B cell (primary cell): ENCODE data around the gene WDR46. TPM values are rescaled to one million over a fixed set of nuclear protein-coding genes. Genes with fewer than 3 reads are reported as not detected.
A peak's percentile ranks its signal among the peaks of the same experiment; 100 is the strongest.

ENCODE experiments used
- ATAC-seq: fragments of 200-7000 bp; cut with Tn5 transposase; one replicate; pipeline ENCODE4 v1.10.0; 2021; ENCODE audit warnings: low read depth, mild to moderate bottlenecking, moderate number of reproducible peaks, moderate library complexity
- CTCF ChIA-PET: fragments of 350-600 bp; sonication (Branson Sonifier 250); formaldehyde crosslinking; loops from one replicate; lab custom pipeline; 2021; ENCODE audit warnings: antibody characterized with exemption, inconsistent platforms; lab: Charles Lee
- POLR2A ChIA-PET: fragments of 350-600 bp; sonication (Branson Sonifier 250); formaldehyde crosslinking; loops from one replicate; lab custom pipeline; 2021; ENCODE audit warnings: antibody characterized with exemption; lab: Charles Lee
- DNase-seq: peaks from one replicate; pipeline ENCODE4 v3.0.0; 2013
- H2AFZ ChIP-seq: 2 replicates; pipeline ENCODE4 v1.6.1; 2012; ENCODE audit warnings: mild to moderate bottlenecking, low read depth, low read length; ENCODE audit not compliant: insufficient read depth, poor library complexity, severe bottlenecking
- H3K27ac ChIP-seq, 2 donors: 1 replicate in 1 of 2; 2 replicates in 1 of 2; pipeline ENCODE4 v1.5.1; 2012 to 2013; ENCODE audit warnings: low read length in 2 of 2, mild to moderate bottlenecking in 2 of 2, moderate library complexity in 1 of 2
- H3K27me3 ChIP-seq, 4 experiments: fragments of 200-600 bp in 1 of 4; sonication (generic) in 1 of 4; replicated peaks in 1 of 4; 1 replicate in 2 of 4; 2 replicates in 2 of 4; pipeline versions ENCODE4 v1.6.1 to v1.7.0; 2013 to 2016; ENCODE audit warnings: low read length in 3 of 4, mild to moderate bottlenecking in 2 of 4, mixed read lengths in 1 of 4, moderate library complexity in 1 of 4; ENCODE audit not compliant: insufficient read depth in 4 of 4, control insufficient read depth in 3 of 4; ENCODE audit errors: control extremely low read depth in 1 of 4
- H3K36me3 ChIP-seq, 2 experiments: replicated peaks in 1 of 2; 1 replicate in 1 of 2; 2 replicates in 1 of 2; pipeline versions ENCODE4 v1.6.1 to v1.7.1; 2013; ENCODE audit warnings: low read length in 1 of 2; ENCODE audit not compliant: insufficient read depth in 2 of 2, control insufficient read depth in 1 of 2; ENCODE audit errors: control extremely low read depth in 1 of 2, extremely low read depth in 1 of 2
- H3K4me1 ChIP-seq, 2 donors: fragments of 200-600 bp in 1 of 2; sonication (generic) in 1 of 2; 1 replicate in 1 of 2; 2 replicates in 1 of 2; pipeline versions ENCODE4 v1.5.1 to v1.6.1; 2013 to 2017; ENCODE audit warnings: low read length in 2 of 2; ENCODE audit not compliant: control insufficient read depth in 2 of 2, insufficient read depth in 2 of 2
- H3K4me2 ChIP-seq: replicated peaks from 2 replicates; pipeline ENCODE3; 2012; ENCODE audit warnings: mild to moderate bottlenecking, low read depth, low read length; ENCODE audit not compliant: poor library complexity, severe bottlenecking
- H3K4me3 ChIP-seq, 5 experiments: fragments of 200-600 bp in 1 of 5; sonication (generic) in 1 of 5; 1 replicate in 3 of 5; 2 replicates in 2 of 5; pipeline versions ENCODE4 v1.5.1 to v1.7.0; 2011 to 2016; ENCODE audit warnings: low read length in 4 of 5, mild to moderate bottlenecking in 4 of 5, low read depth in 2 of 5, control low read depth in 1 of 5, moderate library complexity in 1 of 5; ENCODE audit not compliant: insufficient read depth in 1 of 5; ENCODE audit errors: control extremely low read depth in 1 of 5, extremely low read depth in 1 of 5
- H3K79me2 ChIP-seq: fragments of 200-600 bp; sonication (generic); one replicate; pipeline ENCODE4 v1.6.0; 2016; ENCODE audit warnings: low read length; ENCODE audit not compliant: control insufficient read depth, insufficient read depth
- H3K9ac ChIP-seq: fragments of 200-600 bp; sonication (generic); 2 replicates; pipeline ENCODE4 v1.6.1; 2017; ENCODE audit warnings: mild to moderate bottlenecking, low read length, moderate library complexity
- H3K9me3 ChIP-seq, 3 donors: one replicate each; pipeline versions ENCODE4 v1.6.1 to v1.7.1; 2013; ENCODE audit warnings: low read length in 2 of 3; ENCODE audit not compliant: control insufficient read depth in 2 of 3, insufficient read depth in 1 of 3; ENCODE audit errors: control extremely low read depth in 1 of 3
- H4K20me1 ChIP-seq: 2 replicates; pipeline ENCODE4 v1.6.0; 2012; ENCODE audit warnings: mild to moderate bottlenecking, low read length; ENCODE audit not compliant: insufficient read depth, control insufficient read depth, poor library complexity, severe bottlenecking
- H3K27ac Mint-ChIP-seq: one replicate; pipeline ENCODE4 v1.8.0; 2021; ENCODE audit warnings: mixed read lengths
- H3K27me3 Mint-ChIP-seq: one replicate; pipeline ENCODE4 v1.8.0; 2021; ENCODE audit warnings: mixed read lengths
- H3K4me1 Mint-ChIP-seq: one replicate; pipeline ENCODE4 v1.8.0; 2021; ENCODE audit warnings: mixed read lengths
- H3K4me3 Mint-ChIP-seq: one replicate; pipeline ENCODE4 v1.8.0; 2021; ENCODE audit warnings: mixed read lengths
- H3K9me3 Mint-ChIP-seq: one replicate; pipeline ENCODE4 v1.8.0; 2022; ENCODE audit warnings: mixed read lengths; ENCODE audit not compliant: insufficient read depth
- EZH2 ChIP-seq: IDR thresholded peaks from 2 replicates; pipeline ENCODE4 v1.6.1; 2012; ENCODE audit warnings: borderline replicate concordance, low read depth, mild to moderate bottlenecking, moderate library complexity, low read length; ENCODE audit not compliant: insufficient read depth, poor library complexity, severe bottlenecking
- WGBS: methylation state at CpG from one replicate; pipeline ENCODE4 v1.1.5; 2013; ENCODE audit warnings: missing lambda C conversion rate; ENCODE audit not compliant: insufficient coverage; 5-methylcytosine and 5-hydroxymethylcytosine counted together
- intact Hi-C: fragments of 100-400 bp; cut with micrococcal nuclease; formaldehyde crosslinking; loops from one replicate; pipeline ENCODE4 v1.10.0; 2022
- polyA plus RNA-seq: library from polyadenylated mRNA; depleted of rRNA; stranded (reverse); fragments of >200 nt; gene quantifications from 2 replicates; pipeline ENCODE4 v1.2.3, GENCODE V29; 2012
- total RNA-seq, 2 donors: library from RNA; stranded (reverse); fragments of 120-200 nt in 1 of 2; gene quantifications; 1 replicate in 1 of 2; 2 replicates in 1 of 2; pipeline versions ENCODE4 v1.2.3 to v1.2.4, GENCODE V29; 2013 to 2022
- TF ChIP-seq, protein P1 (sequence below): fragments of 200-600 bp; IDR thresholded peaks from one replicate; pipeline ENCODE4 v1.8.0; 2022; ENCODE audit warnings: antibody characterized with exemption, mild to moderate bottlenecking

Gene WDR46
- total and polyA plus RNA-seq, 2 donors (not counting 1 experiment from before 2014, with no cell fraction given): 60.1 to 77.2 TPM

DNA sequence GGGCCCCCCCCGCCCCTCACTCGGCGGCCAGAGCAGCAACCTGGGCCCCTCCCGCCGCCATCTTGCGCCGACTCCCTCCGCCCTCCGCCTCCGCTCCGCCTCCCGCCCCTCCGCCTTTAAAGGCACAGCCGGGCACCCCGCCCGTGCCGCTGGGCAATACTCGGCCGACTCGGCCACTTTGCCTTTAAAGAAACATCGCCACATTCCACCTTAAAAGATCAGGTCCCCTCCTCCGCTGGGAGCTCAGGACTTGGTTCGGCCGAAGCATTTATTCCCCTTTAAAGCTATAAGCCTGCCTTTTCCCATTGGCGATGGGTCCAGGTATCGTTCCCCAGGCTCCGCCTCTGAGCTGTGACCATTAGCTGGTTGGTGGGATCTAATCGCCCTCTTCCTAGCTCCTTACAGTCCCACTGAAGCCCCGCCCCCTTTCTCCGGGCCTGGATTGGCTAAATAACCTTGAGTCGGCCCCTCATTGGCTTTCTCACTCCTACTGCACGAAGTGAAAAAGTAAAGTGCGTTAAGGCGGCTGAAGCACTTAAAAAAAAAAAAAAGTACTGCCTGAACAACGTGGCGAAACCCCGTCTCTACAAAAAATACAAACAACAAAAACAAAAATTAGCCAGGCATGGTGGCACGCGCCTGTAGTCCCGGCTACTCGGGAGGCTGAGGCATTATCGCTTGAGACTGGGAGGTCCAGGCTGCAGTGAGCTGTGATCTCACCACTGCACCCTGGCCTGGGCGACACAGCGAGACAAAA lies 28.8 kb upstream of the WDR46 start, which contains the start of gene ZBTB22:
ZBTB22 (minus strand) TSS at position 76 of the 757 bp plus-strand sequence. CDS start 828 bp downstream, outside the sequence.
- DNase-seq (peak; percentile 98), ATAC-seq (peak; percentile 61)
- H3K79me2 ChIP-seq: peaks cover 90% of the 10 kb centered on the region
- Mint-ChIP-seq H3K27ac (peak within 1 kb of the TSS; percentile 99), H3K4me1 (peaks cover 82% of the 10 kb centered on the region), H3K9me3 (no peaks in the 10 kb centered on the region), H3K4me3 (peak within 1 kb of the TSS; percentile 100), H3K27me3 (no peaks in the 10 kb centered on the region)
- peak within 1 kb of the TSS; percentile 84 for H3K4me2 ChIP-seq
- H3K4me1 ChIP-seq: peaks cover 66 to 76% of the 10 kb centered on the region in 2 donors
- H3K4me3 ChIP-seq: peak within 1 kb of the TSS; percentile 82 to 99 (median 91)
- peak within 1 kb of the TSS; percentile 95 for H3K9ac ChIP-seq
- ChIA-PET CTCF (interaction anchor here (0.7 to 5.3 kb wide), 12 partner anchors 14 to 1825 kb away, joined by 3 to 50 read pairs (median 6); partner anchors contain the start of genes B3GALT4, CUTA, RGL2 and RPS18), POLR2A (interaction anchor here (0.6 to 2.3 kb wide), 30 partner anchors 10 to 1777 kb away, joined by 3 to 29 read pairs (median 5); partner anchors contain the start of genes B3GALT4, PHF1, RGL2 and RPS18)
- peak within 1 kb of the TSS; percentile 94 for H2AFZ ChIP-seq
- H3K36me3 ChIP-seq: peaks cover 3 to 44% of the 10 kb centered on the region in 2 experiments
- 0% methylated on average over 33 of the region's 44 CpGs for WGBS
- no peaks in the 10 kb centered on the region for H3K9me3 ChIP-seq
- H3K27me3 ChIP-seq: no peaks in the 10 kb centered on the region
- TF ChIP-seq EZH2: no peak
- TF ChIP-seq, protein P1, sequence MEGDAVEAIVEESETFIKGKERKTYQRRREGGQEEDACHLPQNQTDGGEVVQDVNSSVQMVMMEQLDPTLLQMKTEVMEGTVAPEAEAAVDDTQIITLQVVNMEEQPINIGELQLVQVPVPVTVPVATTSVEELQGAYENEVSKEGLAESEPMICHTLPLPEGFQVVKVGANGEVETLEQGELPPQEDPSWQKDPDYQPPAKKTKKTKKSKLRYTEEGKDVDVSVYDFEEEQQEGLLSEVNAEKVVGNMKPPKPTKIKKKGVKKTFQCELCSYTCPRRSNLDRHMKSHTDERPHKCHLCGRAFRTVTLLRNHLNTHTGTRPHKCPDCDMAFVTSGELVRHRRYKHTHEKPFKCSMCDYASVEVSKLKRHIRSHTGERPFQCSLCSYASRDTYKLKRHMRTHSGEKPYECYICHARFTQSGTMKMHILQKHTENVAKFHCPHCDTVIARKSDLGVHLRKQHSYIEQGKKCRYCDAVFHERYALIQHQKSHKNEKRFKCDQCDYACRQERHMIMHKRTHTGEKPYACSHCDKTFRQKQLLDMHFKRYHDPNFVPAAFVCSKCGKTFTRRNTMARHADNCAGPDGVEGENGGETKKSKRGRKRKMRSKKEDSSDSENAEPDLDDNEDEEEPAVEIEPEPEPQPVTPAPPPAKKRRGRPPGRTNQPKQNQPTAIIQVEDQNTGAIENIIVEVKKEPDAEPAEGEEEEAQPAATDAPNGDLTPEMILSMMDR: no peak
- peak within 1 kb of the TSS; percentile 80 to 100 for H3K27ac ChIP-seq
- H4K20me1 ChIP-seq: peaks cover 42% of the 10 kb centered on the region
- intact Hi-C loops: loop anchor here (1.0 kb wide), 2 partner anchors 26 to 92 kb away; no protein-coding TSS in a partner anchor
